B cell (primary cell): ENCODE results near the gene DENND5B.

ENCODE experiments used
- EZH2 ChIP-seq: IDR thresholded peaks from 2 replicates; pipeline ENCODE4 v1.6.1; 2012; ENCODE audit warnings: borderline replicate concordance, low read depth, mild to moderate bottlenecking, moderate library complexity, low read length; ENCODE audit not compliant: insufficient read depth, poor library complexity, severe bottlenecking
- TF ChIP-seq, protein P1 (sequence below): fragments of 200-600 bp; IDR thresholded peaks from one replicate; pipeline ENCODE4 v1.8.0; 2022; ENCODE audit warnings: antibody characterized with exemption, mild to moderate bottlenecking

DNA sequence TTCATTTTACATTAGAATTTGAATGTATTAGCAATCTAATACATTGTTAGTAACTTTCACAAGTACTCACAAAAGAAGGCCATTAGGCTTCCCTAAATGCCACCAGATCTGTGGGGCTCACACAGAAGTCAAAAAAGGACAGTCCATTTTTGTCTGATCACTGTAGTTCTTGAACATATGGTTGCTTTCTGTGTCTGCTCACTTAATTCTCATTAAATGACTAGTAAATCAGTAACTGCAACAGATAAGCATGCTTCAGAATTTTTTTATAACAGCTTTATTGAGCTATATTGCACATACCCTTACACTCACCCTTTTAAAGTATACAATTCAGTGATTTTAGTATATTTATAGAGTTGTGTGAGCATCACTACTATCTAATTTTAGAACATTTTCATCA, 71.4 kb downstream of the DENND5B start:
- TF ChIP-seq, protein P1, sequence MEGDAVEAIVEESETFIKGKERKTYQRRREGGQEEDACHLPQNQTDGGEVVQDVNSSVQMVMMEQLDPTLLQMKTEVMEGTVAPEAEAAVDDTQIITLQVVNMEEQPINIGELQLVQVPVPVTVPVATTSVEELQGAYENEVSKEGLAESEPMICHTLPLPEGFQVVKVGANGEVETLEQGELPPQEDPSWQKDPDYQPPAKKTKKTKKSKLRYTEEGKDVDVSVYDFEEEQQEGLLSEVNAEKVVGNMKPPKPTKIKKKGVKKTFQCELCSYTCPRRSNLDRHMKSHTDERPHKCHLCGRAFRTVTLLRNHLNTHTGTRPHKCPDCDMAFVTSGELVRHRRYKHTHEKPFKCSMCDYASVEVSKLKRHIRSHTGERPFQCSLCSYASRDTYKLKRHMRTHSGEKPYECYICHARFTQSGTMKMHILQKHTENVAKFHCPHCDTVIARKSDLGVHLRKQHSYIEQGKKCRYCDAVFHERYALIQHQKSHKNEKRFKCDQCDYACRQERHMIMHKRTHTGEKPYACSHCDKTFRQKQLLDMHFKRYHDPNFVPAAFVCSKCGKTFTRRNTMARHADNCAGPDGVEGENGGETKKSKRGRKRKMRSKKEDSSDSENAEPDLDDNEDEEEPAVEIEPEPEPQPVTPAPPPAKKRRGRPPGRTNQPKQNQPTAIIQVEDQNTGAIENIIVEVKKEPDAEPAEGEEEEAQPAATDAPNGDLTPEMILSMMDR: no peak
- TF ChIP-seq EZH2: no peak
